Stimulated activated CD8-positive, alpha-beta memory T cell treated with anti-CD3 and anti-CD28 coated beads, Interleukin-4, amount 100 ng/mL, for 1 hour (primary cell): ENCODE measurements around the gene OS9.

Experiments used
- DNase-seq, 2 donors: peaks; one replicate each; pipeline ENCODE4 v3.0.0-alpha.2; 2020; ENCODE audit warnings: low read depth in 2 of 2, low spot score in 1 of 2

OS9 gene

DNA sequence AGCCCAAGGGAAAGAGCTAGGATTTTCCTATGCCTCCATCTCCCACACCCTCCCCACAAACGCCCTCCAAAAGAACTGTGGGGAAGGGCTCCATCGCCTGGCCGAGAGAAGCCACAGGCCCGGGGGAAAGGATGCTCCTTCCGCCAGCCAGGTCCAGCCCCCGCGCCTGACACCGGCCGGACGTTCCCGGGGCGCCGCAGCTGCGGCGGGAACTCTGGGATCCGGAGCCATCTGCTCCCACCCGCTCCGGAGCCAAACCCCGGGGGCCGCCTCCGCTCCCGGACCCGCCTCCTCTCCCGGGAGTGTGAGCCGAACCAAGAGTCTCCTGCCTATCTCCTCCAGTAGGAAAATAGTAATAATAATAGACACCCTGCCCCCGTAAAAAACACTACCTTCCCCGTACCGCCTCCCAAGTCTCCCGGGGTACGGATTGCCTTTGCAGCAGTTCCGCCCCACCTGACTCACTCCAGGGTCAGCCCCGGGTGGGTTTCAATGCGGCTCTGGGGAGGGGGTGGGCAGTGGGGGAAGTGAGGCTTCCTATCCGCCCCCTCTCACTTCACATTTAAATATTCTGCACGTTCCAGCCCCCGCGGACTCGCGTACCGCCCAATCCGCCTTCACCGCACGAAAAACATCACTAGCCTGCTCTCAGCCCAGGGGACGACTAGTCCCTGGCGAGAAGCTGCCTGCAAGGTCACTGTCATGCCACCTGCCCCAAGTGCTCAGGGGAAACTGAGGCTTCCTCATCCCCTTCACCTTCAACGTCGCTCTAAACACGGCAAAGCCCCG lies 42.2 kb downstream of the OS9 start:
- DNase-seq: no peak

DNA sequence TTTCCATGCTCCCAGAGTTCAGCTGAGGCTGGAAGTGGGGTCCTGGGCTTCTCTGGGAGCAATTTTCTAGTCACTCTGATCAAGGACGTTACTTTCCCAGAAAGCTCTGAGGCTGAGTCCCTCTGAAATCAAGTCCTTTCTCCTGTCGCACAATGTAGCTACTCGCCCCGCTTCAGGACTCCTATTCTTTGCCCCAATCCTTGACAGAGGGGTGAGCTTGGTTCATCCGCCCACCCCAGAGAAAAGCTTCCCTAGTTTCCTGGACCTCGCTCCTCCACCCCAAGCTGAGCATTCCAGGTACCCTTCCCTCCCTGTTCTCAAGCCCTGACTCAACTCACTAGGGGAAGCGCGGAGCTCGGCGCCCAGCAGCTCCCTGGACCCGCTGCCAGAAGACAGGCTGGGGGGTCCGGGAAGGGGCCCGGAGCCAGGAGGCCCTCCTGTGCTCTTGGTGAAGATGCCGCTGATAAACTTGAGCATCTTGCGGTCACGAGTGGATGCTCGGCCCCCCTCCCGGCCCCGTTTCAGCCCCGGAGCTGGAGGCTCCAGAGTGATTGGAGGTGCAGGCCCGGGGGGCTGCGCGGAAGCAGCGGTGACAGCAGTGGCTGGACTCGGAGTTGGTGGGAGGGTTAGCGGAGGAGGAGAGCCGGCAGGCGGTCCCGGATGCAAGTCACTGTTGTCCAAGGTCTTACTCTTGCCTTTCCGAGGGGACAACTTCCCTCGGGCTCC lies 43.0 kb downstream of the OS9 start:
- no peak for DNase-seq

DNA sequence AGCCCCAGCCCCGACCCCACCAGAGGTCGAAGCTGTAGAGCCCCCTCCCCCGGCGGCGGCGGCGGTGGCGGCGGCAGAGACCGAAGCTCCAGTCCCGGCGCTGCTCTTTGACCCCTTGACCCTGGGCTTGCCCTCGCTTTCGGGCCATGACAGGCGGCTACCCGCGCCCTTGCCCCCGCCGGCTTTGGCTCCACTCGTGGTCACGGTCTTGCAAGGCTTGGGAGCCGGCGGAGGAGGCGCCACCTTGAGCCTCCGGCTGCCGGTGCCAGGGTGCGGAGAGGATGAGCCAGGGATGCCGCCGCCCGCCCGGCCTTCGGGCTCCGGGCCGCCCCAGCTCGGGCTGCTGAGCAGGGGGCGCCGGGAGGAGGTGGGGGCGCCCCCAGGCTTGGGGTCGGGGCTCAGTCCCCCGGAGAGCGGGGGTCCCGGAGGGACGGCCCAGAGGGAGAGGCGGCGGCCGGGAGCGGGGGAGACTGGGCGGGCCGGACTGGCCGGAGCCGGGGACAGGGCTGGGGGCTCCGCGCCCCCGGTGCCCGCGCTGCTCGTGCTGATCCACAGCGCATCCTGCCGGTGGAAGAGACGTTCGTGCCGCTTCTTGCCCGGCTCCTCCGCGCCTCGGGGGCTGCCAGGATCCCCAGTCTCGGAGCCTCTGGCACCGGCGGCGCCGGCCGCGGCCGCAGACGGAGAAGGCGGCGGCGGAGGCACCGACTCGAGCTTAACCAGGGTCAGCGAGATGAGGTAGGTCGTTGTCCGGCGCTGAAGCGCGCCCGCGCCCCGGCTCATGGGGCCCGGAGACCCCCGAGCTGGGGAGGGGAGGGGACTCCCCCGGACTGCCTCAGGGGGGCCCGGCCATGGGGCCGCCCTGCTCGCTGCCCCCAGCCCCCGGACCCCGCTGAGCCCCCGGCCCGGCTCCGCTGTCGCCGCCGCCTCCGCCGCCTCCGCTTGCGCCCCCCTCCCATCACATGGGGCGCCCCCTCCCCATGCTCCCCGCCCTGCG lies 43.8 kb downstream of the OS9 start:
- DNase-seq: no peak

DNA sequence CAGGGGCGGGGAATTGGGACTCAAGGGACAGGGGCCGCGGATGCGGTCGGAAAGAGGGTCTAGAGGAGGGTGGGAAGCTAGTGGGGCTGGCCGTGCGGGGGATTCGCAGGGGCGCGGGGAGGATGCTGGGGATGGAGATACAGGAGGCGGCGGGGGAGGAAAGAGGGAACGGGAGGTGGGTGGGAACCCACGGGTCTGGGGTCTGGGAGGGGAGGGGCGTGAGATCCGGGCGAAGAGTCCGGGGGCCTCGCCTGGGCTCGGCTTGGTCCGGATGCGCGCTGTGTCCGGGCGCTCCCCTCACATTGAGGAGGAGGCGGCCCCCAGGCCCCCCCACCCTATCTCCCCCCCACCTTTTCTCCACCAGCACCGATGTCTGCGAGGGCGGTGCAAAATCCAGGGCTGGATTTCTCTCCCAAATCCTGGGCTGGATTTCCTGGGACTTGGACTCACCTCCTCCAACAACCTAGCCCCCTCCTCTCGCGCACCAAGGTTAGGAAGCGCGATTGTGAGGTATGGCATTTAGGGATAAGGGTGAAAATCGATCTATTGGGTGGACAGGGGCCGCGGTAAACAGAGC lies 44.8 kb downstream of the OS9 start, which contains the start of gene AGAP2:
Gene AGAP2, minus strand, starts transcription at position 82 of the 577 bp plus-strand sequence. CDS start 496 bp downstream, outside the sequence.
- DNase-seq: no peak

DNA sequence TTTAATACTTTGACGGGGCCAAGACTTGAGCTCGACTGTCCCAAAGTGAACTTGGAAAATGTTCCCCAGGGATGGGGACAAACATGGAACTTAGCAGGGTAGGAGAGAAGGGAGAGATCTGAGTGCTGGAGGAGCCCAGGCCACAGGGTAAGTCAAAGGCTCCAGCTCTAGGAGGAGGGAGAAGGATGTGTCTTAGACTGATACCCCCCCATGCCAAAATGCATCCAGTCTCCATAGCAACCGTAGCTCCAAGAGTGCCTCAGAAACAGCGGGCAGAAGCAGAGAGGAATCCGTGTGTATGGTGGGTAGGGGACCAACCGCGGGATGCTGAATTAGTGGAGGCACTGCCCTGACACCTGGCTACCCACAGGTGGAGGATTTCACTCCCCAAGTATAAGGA lies 45.5 kb downstream of the OS9 start:
- no peak for DNase-seq

DNA sequence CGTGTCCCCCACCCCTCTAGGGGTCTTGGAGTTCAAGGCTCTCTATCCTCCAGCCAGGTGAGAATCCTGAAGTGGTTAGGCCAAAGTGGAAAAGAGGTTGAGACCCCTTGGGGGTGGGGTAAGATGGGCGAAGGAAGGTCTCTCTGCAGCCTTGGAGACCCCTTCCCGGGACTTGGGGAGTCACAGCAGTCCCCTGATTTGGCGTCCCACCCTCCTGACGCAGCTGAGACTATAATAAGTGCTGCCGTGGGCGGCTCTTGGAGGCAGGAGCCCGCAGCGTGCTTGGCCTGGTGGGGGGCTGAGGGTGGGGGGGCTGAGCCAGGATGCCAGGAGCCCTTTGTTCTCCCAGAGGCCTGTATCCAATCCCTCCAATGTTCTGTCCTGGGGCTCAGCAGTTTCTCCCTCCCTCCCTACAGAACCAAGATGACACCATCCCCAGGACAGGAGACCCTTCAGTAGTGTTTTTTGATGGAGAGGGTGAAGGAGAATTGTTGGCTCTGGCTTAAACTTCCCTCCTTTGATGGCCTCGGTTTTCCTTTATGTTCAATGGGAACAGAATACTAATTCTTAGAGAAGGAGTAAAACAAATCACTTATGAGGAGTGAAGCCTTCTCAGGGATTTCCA lies 46.1 kb downstream of the OS9 start:
- DNase-seq: no peak

DNA sequence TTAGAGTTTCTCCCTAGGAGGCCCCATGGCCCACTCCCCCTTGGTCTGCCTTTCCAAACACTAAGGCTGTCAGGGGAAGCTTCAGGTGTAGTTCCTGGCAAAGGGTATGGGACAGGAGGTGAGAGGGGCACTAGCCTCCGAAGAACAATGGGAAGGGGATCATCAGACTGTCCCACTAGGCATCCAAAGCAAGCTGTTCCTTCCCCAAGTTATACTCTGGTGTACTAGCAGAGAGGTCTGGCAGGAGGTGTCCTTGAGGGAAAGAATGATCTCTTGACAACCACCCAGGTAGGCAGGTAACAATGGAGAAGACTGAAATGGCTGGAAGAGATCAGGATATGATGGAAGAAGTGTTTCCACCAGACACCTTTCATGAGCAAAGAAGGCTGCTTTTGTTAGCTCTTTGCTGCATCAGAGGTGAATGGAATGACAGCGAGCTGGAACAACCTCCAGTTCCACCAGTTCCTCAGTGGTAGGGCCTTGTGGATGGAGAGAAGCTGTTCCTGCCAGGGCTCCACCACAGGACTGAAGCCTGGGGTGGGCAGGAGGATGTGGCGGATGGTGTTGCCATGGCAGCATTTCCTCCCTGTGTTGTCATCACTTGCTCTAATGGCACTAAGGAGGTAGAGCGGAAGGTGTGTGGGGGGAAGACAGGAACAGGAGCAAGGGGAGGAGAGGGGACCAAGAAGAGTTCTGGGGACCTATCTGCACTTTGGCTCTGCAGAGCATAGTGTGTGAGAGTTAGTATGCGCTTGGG lies 46.9 kb downstream of the OS9 start:
- peak; percentile 46 to 68 for DNase-seq

DNA sequence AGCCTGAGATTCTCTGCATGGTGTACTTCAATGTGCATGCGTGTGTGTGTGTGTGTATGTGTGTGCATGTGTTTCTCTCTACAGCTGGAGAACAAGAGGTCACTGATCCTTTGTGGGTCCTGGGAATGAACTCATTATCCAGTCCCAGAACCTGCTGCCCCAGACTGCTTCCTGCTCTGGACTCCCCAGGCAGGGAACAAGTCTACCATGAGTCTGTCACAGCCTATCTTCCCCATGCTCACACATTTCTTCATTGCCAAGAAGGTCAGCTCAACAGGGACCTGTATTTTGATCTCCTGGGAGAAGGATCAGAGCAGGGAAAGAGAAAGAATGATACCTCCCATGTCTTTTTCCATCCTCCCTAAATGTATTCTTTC lies 47.5 kb downstream of the OS9 start:
- DNase-seq: no peak

DNA sequence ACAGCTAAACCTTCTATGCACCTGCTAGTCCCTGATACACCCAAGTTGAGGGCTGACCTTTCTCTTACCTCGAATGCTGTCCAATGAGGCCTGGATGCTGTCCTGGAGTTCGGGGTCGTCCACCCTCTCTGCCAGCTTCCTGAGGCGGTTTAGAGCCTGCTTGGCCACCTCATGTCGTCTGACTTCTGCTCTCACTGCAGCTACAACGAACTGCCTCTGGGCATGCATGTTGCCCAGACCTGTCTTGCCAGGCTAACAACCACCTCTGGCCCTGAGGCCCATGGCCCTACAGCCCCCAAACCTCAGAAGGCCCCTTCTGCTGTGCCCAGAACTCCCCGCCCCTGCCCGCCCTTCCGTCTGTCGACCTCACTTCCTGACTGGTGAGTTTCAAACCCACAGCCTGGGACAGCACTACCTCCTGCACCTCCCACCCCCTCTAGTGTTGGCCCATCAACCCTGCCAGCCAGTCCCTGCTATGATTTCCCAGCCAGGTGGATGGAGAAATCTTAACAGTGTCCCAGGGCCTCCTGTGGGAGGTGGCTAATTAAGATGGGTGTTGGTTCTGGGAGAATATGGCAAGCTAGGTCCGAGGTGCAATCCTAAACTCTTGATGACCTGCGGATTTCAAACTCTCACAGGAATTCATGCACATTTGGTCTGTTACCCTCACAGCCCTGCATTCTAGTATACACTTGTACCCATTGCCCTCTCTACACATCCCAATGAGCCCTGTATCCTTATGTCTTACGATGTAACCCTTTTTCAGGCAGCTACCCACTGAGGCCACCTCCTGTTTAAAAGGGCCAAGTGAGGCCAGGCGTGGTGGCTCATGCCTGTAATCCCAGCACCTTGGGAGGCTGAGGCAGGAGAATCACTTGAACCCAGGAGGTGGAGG lies 48.2 kb downstream of the OS9 start:
- peak; percentile 50 to 66 for DNase-seq

DNA sequence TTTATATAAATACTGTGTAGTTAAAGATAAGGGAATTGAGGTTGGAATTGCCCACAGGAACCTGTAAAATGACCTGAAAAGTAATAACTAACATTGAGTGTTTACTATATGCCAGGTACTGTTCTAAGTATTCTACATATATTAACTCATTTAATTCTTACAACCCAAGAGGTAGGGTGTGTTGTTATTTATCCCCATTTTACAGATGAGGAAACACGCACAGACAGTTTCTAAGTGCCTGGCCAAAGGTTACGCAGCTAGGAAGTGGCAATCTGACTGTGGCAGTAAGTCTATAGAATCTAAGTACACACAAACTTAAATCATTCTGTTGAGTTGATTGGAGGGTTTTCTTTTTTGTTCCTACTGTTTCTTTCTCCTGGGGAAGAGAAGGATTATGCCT lies 49.8 kb downstream of the OS9 start:
- no peak for DNase-seq

DNA sequence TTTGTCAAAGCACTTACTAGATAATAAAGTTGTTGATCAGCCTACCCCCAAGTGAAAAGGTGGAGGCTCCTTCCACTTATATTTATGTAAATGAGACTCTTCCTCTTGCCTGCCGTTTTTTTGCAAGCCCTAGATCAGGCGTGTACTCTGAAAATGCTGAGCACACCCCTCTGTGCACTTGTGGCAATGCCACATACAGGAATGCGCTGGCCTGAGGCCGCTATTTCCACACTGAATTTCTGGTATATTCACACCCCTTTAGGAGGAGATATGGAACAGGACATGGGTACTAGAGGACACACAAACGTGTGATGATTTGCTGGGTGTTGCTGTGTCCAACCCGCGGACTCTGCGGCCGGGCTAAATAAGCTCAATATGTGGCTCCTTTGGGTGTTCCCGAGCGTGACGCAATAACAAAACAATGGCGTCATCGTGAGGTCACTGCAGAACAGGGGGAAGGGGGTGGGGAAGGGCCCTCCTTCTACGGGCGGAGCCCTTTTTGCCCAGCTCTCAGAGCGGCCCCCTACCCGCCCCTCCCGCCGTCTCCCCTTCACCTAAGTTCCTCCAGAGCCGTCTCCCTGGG lies 50.4 kb downstream of the OS9 start:
- DNase-seq: peak in 1 of 2 donors; percentile 49

DNA sequence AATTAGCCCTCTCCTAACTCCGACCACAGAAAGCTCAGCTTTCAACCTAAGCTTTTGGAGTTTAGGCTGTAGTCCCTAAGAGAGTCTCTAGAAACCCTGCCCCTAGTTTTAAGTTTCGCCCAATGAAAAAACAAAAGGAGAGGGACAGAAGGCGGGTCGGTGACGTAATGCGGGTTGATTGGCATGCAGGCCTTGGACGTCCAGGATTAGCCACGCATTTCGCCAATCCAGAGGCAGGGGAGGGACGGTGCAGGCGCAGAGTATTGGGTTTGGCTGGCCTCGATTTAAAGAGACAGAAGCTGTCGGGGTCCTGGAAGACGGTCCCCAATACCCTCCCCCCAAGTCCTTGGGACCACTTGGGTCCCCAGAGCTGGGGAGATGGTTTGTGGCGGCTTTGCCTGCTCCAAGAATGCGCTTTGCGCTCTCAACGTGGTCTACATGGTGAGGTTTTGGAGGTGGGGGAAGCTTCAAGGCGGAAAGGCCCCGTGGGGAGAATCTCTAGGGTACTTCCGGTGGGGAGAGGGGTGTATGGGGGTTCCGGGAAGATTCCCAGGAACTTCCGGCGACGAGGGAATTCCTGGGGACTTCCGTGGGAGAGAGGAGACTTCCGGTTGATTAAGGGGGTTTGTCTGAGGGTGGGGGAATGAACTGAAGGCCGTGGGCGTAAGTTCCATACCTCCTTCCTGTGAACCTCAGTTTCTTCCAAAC lies 51.0 kb downstream of the OS9 start, which contains the start of gene TSPAN31:
Gene TSPAN31, plus strand, starts transcription at position 263 of the 708 bp plus-strand sequence. Its CDS starts 116 bp downstream, at position 379.
- DNase-seq: peak; percentile 78 to 89

DNA sequence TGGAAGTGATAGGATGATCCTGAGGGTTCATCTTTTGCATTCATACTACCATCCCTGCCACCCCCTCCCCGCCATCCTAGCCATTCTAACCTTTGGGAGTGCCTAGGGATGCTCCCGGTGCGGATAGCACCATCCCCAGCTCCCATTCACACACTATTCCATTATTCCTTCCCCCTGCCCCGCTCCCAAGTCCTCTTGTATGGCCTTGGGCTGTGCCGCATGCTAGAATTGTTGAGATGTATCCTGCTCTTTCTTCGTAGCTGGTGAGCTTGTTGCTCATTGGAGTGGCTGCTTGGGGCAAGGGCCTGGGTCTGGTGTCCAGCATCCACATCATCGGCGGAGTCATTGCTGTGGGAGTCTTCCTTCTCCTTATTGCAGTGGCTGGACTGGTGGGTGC lies 51.6 kb downstream of the OS9 start:
- no peak for DNase-seq

DNA sequence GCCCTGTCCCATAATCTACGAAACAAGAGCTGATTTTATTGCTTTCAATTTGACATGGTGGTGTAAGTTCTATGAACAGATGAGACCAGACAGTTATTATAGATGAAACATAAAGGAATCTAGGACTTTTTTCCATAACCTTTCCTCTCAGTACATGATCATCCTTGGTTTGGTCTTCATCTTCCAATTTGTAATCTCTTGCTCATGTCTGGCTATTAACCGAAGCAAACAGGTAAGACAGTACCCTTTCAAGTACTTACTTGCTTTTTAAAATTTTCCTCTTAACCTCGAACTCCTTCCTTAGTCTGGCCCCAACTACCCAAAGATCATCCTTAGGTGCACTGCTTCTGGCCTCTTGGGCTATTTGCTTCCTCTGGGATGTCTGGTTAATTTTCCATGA lies 52.1 kb downstream of the OS9 start:
- DNase-seq: no peak

DNA sequence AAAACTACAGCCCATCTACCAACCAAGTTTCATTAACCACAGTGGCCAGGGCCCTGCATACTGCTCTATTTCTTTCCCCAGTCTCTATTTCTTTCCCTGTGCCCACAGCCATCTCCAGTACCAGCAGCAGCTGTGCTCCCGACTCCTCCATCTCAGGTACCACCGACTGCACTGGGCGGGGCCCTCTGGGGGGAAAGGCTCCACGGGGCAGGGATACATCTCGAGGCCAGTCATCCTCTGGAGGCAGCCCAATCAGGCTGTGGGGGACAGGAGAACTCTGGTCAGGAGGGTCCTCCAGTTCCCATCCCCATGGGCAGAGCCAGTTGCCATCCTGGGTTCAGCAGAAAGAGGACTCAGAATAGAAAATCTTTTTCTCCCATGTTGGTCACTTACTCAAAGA lies 55.1 kb downstream of the OS9 start:
- DNase-seq: no peak

DNA sequence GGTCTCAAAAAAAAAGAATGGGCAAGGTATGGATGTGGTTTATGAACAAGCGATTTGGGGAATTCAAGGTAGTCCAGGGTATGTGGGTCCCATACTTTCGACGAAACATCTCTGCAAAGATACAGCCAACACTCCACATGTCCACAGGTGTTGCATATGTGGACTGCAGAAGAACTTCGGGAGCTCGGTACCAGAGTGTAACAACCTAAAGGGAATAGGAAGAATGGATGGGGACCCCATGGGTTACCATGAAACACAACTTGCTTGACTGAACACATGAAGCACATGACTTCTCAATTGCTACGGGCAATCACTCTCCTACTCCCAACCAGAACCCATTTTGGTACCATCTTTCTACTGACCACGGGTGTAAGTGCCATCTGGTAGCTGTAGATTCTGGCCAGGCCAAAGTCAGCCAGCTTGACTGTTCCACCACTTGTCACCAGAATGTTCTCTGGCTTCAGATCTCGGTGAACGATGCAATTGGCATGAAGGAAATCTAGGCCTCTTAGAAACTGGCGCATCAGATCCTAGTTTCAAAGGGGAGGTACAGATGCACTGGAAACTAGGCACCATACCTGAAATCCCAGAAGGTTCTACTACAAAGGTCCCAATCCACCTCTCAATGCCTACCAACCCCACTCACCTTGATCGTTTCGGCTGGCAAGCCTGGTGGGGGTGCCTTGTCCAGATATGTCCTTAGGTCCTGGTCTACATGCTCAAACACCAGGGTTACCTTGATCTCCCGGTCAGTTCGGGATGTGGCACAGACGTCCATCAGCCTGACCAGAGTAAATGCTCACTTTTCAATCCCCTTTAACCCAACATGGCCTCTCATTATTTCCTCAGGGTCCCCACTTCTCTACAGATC lies 56.9 kb downstream of the OS9 start:
- DNase-seq: no peak

DNA sequence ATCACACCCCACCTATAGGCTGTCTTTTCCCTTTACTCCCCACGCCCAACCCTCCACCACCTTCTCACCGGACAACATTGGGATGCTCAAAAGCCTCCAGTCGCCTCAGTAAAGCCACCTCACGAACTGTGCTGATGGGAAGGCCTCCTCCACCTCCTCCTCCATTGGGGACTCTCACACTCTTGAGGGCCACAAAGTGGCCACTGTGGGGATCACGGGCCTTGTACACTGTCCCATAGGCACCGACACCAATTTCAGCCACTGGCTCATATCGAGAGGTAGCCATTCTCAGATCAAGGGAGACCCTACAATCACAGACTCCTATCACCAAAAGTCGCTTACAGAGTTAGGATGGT lies 57.5 kb downstream of the OS9 start:
- no peak for DNase-seq
